Glomerular visceral epithelial cell (primary cell): ENCODE data around the gene MPG.

Source experiments
- DNase-seq: peaks from one replicate; pipeline ENCODE4 v3.0.0-alpha.2; 2016; ENCODE audit errors: extremely low spot score

The MPG gene

DNA sequence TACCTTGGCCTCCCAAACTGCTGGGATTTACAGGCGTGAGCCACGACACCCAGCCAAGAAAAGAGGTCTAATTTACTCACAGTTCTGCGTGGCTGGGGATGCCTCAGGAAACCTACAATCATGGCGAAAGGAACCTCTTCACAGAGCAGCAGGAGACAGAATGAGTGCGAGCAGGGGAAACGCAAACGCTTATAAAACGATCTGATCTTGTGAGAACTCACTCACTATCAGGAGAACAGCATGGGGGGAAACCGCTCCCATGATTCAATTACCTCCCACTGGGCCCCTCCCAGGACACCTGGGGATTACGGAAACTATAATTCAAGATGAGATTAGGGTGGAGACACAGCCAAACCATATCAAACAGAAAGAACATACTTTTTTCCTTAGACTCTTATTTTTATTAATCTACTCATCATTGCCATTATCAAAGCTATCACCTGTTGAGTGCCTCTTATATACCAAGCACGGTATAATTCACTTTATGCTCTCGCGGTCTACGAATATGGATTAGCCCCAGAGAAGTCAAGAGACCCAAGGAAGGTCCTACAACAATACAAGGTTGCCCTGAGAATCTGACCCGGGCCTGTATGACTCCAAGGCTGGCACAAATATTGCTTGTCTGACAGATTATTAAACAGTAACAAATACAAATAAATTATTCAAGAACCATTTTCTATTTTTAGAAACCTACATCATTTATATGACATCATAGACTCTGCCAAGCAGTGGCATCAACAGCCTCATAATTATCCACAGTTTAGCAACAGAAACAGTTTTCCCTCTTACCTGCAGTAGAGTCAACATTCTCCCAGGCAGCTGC is 27.0 kb upstream of the MPG start:
- DNase-seq, result no peak

DNA sequence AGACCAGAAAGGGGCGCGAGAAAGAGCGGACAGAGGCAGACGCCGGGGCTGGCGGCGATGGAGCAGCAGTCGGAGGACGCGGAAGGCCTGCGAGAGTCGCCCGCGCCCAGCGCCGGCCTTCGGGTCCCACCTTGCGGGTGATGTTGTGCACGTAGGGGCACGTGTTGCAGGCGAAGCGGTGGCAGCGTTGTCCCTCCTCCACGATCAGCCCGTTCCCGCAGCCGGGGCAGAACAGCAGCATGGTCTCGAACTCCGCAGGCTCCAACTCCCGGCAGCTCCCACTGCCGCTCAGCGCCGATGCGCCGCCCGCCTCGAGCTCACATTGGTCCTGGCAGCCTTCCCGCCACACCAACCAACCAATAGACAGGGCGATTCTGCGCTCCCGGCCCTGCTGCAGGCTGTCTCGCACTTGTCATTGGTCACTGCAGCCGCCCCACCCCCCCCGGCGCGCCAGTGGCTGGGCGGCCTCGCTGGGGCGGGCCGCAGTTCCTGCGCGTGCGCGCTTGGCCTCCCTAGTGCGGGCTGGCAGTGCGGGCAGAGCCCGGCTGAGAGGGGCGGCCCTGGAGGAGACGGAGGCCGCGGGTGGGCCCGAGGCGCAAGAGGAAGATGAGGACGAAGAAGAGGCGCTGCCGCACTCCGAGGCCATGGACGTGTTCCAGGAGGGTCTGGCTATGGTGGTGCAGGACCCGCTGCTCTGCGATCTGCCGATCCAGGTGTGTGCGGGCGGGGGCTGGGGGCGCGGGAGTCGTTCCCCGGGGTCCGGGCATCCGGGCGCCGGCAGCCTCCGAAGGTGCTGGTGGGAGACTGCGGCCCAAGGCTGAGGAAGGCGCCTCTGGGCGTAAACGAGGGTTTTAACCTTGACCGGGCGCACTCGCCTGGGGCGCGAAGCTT is 24.4 kb upstream of the MPG start, which contains the start of the genes POLR3K and SNRNP25:
Gene POLR3K, minus strand, starts transcription at position 263 of the 891 bp plus-strand sequence. Its CDS starts 22 bp downstream, at position 241.
Gene SNRNP25, plus strand, starts transcription at position 483 of the 891 bp plus-strand sequence. Its CDS starts 189 bp downstream, at position 672.
- peak; percentile 97 for DNase-seq

DNA sequence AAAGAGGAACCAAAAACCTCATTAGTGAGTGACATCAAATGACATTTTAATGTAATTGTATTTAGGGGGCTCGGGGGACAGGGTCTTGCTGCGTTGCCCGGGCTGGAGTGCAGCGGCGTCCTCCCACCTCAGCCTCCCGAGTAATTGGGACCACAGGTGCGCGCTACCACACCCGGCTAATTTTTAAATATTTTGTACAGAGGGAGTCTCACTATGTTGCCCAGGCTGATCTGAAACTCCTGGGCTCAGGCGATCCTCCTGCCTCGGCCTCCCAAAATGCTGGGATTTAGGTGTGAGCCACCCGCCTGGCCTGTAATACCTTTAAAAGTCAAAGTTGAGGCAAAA is 23.8 kb upstream of the MPG start:
- DNase-seq, result no peak

DNA sequence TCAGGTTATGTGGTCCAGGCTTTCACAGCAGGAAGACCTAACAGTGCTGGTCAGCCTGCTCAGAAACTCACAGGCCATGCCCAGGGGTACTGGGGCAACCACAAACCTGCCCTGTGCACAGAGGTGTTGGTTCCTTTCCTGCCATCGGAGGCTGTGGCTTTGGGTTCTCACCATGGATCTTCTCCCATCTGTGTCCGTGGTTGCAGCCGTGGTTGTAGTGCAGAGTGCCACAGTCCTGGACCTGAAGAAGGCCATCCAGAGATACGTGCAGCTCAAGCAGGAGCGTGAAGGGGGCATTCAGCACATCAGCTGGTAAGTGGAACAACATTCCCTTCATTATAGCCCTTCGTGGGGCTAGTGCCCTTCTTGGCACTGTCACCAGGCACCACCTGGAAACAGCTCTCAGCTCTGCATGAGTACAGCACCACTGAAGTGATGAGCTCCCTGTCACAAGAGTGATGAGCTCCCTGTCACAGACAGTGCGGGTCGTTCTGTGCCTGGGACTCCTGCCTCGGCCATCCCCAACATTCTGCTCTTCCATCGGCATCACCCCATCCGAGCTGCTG is 22.4 kb upstream of the MPG start:
- no peak for DNase-seq

DNA sequence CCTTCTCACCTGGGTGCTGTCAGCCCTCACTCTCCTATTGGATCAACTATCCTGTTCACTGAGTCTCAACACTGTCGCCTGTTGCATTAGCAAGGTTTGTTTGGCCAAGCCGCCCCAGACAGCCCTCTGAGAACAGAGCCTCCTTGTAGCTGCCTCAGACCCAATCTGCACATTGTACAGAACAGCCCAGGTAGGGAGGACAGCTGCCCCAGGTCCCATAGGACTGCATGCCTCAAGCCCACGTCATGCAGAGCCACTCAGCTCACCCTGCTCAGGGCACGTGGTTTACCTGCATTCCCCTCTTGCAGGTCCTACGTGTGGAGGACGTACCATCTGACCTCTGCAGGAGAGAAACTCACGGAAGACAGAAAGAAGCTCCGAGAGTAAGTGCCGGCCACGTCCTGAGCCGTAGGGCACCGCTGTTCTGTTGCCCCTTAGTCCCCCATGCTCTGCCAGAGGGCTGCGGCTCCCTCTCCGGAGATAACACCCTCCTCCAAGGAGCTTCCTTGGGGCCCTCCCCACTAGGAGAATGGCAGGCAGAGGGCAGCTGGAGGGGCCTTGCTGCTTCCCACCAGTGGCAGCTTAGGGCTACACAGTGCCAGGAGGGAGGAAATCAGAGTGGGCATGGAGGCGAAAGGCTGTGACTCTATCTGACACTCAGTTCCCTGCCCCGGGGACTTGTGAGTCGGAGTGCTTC is 21.6 kb upstream of the MPG start:
- no peak for DNase-seq

DNA sequence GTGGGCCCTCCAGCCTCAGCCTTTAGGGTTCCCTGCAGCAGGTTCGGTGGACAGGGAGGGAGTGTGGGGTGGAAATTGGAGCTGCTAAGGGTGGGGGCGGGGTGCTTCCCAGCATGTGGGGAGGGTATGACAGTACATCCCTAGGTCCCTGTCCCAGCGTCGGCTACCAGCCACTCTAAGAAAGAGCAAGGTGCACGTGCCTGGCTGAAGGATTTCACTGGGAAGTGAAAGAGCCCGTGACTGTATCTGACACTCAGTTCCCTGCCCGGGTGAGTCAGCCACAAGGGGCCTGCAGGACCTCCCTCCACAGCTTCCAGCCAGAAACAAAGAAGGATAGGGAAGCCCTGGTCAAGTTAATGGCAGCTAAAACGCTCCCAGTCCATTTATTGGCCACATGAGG is 20.3 kb upstream of the MPG start:
- DNase-seq, result no peak

DNA sequence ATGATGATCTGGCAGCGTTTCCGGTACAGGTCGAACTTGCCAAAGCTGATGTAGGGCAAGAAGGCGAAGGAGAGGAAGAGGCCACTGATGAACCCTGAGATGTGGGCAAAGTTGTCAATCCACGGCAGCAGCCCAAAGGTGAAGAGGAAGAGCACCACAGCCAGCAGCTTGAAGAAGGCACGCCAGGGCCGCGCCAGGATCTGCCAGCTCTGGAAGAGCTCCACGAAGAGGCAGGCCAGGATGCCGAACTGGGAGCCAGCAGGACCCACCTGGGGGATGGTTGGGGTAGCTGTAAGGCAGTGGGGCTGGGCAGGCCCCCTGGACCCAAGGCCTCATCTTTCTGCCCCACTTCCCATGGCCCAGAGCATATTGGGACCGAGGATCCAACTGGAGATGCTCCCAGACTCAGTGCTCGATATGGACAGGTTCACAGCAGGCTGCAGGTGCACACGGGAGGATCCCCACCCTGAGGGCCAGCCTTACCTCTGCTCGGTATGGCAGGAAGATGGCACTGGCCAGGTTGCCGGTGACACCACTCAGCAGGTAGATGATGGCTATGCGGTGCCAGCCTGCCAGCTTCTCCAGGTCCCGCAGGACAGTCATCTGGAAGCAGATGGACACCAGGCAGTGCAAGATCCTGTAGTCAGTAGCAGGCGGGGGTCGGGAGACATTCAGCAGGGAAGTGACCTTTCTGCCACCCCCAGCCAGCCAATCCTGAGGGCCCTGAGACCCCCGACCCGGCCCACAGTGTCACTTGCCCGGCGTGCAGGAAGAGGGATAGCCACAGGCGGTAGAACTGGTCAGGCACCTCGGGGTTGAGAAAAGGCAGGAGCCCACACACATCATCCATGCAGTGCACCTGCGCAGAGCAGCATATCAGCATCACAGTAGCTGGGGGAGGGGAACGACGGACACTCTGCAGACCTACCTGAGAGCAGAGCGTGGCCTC is 19.3 kb upstream of the MPG start:
- no peak for DNase-seq

DNA sequence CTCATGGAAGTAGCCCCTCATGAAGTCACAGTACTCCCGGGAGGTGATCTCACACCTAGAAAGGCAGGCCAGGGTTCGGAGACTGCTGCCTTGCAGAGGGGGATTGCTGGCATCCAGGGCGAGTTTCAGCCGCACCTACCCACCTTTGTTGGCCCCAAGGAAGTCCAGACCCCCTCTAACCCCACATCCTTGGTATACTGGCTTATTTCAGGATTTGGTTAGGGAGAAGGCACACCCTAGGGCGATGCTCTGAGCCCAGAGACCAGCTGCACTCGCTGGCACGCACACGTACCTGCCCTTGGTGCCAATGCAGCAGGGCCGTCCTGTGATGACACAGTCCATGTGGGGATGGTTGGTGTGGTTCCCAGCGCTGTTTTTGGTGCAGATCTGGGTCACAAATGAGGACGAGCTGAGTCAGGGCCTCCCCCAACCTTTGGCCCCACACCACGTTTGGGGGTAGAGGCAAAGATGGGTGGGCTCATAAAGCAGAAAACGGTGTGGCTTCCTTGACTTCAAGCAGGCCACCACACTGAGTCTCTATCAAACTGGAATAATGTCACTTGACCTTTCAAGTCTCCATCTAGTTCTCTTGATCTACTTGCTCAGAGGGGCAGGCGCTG is 18.5 kb upstream of the MPG start:
- DNase-seq, result no peak

DNA sequence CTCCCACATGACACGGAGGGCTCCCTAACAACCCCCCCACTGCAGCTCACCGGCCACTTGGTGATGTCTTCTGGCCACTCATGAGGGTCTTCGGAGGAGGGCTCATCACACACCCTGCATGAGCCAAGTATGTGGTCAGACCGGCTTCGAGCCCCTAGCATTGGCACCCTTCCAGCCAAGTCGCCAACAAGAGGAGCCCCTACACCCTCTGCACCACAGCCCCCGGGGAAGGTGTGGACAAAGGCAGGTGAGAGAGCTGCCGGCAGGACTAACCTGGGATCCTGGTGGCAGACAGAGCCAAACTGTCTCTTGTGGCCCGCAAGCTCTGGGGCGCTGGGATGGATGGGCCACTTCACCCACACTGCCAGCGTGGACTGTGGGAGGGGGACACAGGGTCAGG is 17.9 kb upstream of the MPG start:
- no peak for DNase-seq

DNA sequence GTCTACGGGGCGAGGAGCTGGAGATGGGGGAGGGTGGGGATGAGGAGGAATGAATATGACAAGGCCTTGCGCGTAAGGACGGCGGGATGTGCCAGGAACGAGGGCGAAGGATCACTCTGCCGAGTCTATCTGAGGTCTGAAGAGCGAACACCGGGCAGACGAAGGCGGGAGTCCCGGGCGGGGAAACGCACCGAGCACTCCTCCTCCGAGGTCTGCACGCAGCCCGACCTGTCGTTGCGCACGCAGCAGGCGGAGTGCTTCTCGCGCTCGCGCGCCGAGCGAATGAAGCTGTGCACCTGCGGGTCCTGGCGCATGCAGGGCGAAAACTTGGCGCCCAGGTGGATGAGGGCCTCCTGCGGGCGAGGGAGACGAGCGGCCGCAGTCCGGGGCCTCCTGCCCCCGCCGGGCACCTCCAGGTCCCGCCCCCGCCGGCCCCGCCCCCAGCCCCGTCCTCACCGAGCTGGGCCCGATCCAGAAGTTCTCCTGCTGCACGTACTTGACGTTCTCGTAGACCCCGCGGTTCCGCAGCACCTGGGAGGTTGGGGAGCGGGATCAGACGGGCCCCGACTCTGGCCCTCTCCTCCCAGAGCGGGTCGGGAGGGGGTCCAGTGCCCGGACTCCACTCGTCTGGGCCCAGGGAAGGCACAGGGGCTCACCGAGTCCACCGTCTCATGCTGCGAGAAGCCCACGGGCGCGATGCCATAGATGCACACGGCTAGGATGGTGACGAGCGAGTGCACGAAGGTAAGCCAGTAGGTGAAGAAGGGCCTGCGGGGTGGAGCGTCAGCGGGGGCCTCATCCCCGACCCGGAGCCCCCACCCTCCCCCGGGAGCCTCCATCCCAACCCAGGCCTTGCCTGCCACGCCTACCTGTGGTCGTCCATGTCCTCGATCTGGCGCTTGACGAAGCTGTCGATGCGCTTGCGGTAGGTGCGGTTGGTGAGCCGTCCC is 16.8 kb upstream of the MPG start:
- DNase-seq, result no peak

DNA sequence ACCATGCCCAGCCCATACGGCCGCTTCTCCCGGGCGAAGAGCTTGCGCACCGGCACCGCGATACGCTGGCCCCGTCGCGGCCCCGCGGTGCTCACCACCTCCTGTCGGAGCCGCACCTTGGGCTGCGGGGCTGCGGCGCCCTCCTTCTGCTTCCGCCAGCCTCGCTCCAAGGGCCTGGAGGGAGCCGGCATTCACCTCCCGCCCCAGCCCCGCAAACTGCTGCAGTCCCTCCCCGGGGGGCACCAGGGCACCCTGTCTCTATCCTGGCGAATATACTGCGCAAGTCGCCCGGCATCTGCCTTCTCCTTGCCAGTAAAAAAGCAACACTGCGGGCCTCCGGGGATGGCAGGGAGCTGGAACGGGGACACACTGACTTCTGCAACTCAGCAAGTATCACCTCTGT is 16.1 kb upstream of the MPG start:
- DNase-seq, result no peak

DNA sequence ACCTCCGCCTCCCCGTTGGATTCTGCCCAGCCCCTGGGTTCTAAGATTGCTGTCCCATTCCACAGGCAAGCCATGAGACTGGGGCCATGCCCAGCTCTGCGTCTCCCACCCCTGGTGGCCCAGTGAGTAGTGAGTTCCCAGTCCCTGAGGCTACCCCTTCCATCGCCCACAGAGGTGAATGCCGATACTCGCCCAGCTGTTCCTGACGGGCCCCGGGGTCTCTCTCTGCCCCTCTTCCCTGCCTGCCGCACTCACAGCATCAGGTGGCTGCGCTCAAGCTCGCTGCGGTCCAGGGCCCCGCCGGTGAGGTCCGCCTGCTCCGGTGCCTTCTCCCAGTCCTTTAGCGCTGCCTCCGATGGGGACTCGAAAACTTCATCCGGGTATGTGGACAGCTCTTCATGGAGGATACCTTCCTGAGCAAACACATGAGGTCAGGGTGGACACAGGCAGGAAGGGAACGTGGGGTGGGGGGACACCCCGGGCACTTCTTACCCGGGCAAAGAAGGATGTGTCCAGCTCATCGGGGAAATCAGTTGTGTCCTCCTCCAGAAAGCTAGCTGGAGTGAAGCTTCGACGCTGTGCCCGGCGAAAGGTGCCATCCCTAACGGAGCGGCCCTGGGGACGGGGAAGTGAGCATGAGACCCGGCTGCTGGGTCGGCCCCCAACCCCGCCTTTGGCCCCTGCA is 15.6 kb upstream of the MPG start:
- no peak for DNase-seq

DNA sequence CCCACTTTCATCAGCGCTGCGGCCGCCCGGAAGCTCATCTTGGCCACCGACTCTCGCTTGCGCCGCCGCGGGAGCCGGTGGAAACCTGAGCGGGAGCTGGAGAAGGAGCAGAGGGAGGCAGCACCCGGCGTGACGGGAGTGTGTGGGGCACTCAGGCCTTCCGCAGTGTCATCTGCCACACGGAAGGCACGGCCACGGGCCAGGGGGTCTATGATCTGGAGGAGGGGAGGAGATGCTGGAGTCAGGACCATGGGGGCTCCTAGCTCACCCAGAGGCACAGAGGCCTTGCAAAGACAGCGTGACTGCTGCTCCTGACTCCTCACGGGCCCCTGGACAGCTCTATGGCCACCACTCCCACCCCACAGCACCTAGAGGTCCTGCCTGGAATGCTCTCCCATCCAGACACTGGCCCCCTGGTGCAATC is 15.0 kb upstream of the MPG start:
- DNase-seq, result no peak

DNA sequence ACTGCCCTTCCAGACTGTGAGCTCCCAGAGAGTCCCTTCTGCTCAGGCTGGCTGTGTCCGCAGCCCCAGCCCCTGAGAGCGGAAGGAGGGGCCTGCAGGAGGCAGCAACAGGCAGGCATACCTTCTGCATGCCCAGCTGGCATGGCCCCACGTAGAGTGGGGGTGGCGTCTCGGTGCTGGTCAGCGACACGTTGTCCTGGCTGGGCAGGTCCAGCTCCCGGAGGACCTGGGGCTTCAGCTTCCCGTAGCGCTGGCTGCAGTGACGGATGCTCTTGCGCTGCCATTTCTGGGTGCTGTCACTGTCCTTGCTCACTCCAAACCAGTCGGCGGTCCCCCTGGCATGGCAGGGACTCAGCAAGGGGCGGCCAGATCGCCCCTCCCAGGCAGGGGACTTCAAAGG is 14.6 kb upstream of the MPG start:
- no peak for DNase-seq

DNA sequence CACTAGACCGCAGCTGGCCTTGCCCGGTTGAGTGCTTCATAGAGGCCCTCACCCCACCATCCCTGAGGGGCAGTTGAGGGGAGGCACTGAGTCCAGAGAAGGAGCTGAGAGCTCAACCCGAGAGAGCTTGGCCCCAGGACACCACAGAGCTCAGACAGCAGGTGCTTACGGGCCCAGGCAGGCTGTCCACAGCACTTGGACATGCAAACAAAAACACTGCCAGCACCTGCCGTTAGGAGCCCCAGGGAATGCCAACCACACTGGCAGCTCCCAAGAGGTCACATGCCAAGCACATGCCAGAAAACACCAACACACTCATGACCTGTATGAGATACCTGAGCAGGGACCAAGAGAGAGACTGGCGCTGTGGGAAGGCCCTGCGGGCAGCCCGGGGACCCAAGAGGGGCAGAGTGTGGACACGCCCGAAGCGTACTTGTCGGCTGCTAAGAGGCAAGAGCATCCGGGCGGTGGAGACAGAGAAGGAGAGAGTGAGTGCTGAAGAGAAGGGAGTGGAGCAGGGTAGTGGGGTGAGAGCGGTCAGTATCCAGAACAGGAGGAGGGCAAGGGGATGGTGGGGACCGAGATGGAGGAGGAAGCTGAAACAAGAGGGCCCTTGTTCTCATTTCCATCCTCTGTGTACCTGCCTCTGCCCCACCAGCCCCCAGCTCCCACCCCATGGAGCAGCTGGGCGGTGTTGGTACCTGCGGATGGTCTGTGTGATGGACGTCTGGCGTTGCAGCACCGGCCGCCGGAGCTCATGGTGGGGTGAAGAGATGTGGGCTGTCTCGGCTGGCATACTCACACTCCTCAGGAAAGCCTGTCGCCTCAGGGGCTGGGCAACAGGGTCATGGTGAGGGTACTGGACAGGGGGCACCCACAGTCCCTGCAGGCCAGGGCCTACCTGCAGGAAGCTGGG is 13.8 kb upstream of the MPG start:
- DNase-seq, result no peak

DNA sequence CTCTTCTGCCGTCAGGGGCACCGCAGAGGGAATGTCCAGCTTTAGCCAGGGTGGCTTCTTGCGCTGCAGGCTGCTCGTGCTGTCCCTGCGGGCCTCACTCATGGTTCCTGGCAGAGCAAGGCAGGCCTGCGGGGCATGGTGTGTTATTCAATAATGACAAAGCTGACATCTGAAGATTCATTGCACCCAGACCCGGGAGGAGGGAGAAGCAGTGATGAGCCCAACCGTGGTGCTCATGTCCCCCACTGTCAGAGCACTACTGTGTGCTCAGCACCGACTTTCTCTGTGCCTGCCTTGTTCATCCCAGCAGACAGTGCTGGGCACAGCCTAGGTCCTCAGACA is 13.1 kb upstream of the MPG start:
- DNase-seq, result no peak

DNA sequence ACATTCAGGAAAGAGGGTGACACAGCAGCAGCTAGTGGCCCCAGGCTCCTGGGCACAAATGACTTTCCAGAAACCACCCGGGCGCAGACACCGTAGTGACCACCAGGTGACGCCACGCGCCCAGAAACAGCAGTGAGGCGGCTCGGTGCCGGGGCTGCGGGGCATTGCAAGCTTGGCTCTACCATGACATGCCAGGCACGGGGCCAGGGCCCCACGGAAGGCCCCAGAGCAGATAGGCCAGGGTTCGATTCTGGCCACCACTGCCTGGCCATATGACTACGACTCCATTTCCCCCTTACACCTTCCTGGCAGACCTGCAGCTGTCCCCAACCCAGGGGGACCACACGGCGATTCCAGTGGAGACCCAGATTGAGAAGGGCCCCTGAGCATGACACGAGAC is 12.3 kb upstream of the MPG start:
- DNase-seq, result peak; percentile 70
